Epithelial cell of esophagus (primary cell): Measurements from ENCODE around the gene SRGAP3.

Source experiments
- DNase-seq: peaks from one replicate; pipeline ENCODE4 v3.0.0; 2010; ENCODE audit warnings: low read depth
- H3K4me3 ChIP-seq: 2 replicates; pipeline ENCODE4 v1.5.1; 2011; ENCODE audit warnings: mild to moderate bottlenecking, low read length, control low read depth
- CTCF ChIP-seq: IDR thresholded peaks from 2 replicates; pipeline ENCODE4 v1.5.1; 2011; ENCODE audit warnings: low read depth, mild to moderate bottlenecking, low read length, control low read depth, inconsistent platforms; ENCODE audit not compliant: insufficient read depth; ENCODE audit errors: missing control alignments

The SRGAP3 gene

GRCh38 chr3:9192248-9193025, 57.0 kb downstream of the SRGAP3 start:
- no peak for TF ChIP-seq CTCF
- H3K4me3 ChIP-seq = no peak overlapping the region
- DNase-seq = no peak

GRCh38 chr3:9190276-9190675, 59.2 kb downstream of the SRGAP3 start:
- DNase-seq = no peak
- no peak overlapping the region for H3K4me3 ChIP-seq
- TF ChIP-seq CTCF = no peak

- DNase-seq = no peak
- H3K4me3 ChIP-seq = no peak overlapping the region
- TF ChIP-seq CTCF = no peak
These were observed 60.9 kb downstream of the SRGAP3 start for GRCh38 chr3:9188583-9188982.

GRCh38 chr3:9185701-9186100, 63.7 kb downstream of the SRGAP3 start:
- no peak overlapping the region for H3K4me3 ChIP-seq
- DNase-seq = no peak
- TF ChIP-seq CTCF = no peak

- no peak for DNase-seq
- no peak overlapping the region for H3K4me3 ChIP-seq
- no peak for TF ChIP-seq CTCF
These were observed 64.4 kb downstream of the SRGAP3 start for GRCh38 chr3:9185046-9185445.

GRCh38 chr3:9184461-9184835, 65.0 kb downstream of the SRGAP3 start:
- no peak for TF ChIP-seq CTCF
- DNase-seq = no peak
- no peak overlapping the region for H3K4me3 ChIP-seq
